HepG2 (cell line): ENCODE measurements around the gene RPSA.

Experiments
- BHLHE40 ChIP-seq: IDR thresholded peaks from 2 replicates; pipeline ENCODE4 v1.6.1; 2011; ENCODE audit warnings: low read length, improper control_type of control experiment
- ESRRA ChIP-seq: sonication (generic); formaldehyde crosslinking; IDR thresholded peaks from 2 replicates; pipeline ENCODE4 v1.5.1; 2020; ENCODE audit warnings: mild to moderate bottlenecking, low read depth, missing genetic modification reagents
- GABPA ChIP-seq, 2 experiments: IDR thresholded peaks; 2 replicates each; pipeline ENCODE4 v1.6.1; 2011 to 2016; ENCODE audit warnings: low read depth in 2 of 2, low read length in 1 of 2, missing biosample characterization in 1 of 2, missing genetic modification characterization in 1 of 2
- MXI1 ChIP-seq: IDR thresholded peaks from 3 replicates; pipeline ENCODE4 v1.6.1; 2012; ENCODE audit warnings: low read depth, low read length, inconsistent platforms, borderline replicate concordance
- PHF8 ChIP-seq: sonication (generic); formaldehyde crosslinking; IDR thresholded peaks from 2 replicates; pipeline ENCODE4 v1.5.0; 2020; ENCODE audit warnings: missing genetic modification reagents
- POLR2A ChIP-seq, 2 experiments: IDR thresholded peaks; 2 replicates each; pipeline ENCODE4 v1.6.1; 2011; ENCODE audit warnings: low read depth in 2 of 2, low read length in 2 of 2, mild to moderate bottlenecking in 1 of 2, moderate library complexity in 1 of 2; ENCODE audit not compliant: insufficient read depth in 1 of 2
- ZMYM2 ChIP-seq: sonication (generic); formaldehyde crosslinking; IDR thresholded peaks from 2 replicates; pipeline ENCODE4 v1.8.0; 2022; ENCODE audit warnings: mild to moderate bottlenecking, missing genetic modification reagents
- ZNF354B ChIP-seq: sonication (generic); formaldehyde crosslinking; IDR thresholded peaks from 2 replicates; pipeline ENCODE4 v1.8.0; 2022; ENCODE audit warnings: mild to moderate bottlenecking, missing genetic modification reagents
- ZZZ3 ChIP-seq: sonication (generic); formaldehyde crosslinking; IDR thresholded peaks from 2 replicates; pipeline ENCODE4 v1.4.0; 2020; ENCODE audit warnings: missing genetic modification reagents, mild to moderate bottlenecking, borderline replicate concordance
- TF ChIP-seq, protein P1 (sequence below): sonication (generic); formaldehyde crosslinking; IDR thresholded peaks from 2 replicates; pipeline ENCODE4 v1.4.0; 2020; ENCODE audit warnings: mild to moderate bottlenecking, low read depth, missing genetic modification reagents
- TF ChIP-seq, protein P2 (sequence below): sonication (generic); formaldehyde crosslinking; IDR thresholded peaks from 2 replicates; pipeline ENCODE4 v1.5.0; 2020; ENCODE audit warnings: mild to moderate bottlenecking, missing genetic modification reagents, moderate library complexity

DNA sequence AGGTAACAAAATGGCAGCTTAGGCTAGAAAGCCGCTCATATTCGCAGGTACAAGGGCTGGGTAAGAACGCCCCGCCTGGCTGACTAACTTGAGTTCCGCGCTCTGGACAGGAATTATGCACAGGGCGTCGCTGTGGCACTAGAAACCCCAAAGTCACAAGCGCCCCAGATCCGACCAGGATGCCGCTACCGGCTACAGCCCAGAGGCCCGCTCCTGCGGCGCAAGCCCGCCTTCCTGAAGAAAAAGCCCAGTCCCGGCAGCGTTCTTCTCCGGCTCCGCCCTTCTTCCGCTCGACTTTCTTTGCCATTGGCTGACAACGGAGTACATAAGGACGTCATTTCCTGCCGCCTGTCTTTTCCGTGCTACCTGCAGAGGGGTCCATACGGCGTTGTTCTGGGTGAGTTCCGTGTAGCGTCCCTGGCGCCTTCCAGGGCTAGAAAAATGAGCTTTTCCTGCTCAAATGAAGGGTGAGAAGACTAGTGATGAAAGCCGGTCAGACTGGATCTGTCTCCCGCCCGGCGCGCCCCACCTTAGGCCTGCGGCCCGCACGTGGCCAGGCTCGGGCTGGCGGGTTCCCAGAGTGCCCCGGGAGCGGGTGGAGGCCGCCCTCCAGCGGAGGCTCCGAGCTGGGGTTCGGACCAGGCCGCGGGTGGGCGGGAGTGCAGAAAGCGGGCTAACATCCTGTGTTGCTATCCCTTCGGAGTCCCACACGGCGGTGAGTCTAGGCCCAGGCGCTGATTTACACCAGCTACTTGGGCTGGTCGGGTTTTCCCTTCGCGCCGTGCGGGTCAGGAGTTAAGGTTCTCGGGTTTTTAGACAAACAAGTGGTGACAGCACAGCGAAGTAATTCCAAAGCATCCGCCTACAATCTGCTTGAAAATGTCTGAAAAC, at the start of gene RPSA:
- TF ChIP-seq ZNF354B (CRISPR knock-in tag) (0 out of 2 replicates have a peak, but pooled peaks have one; percentile 79), MXI1 (peak; percentile 78; the same call in 1 of the 3 replicates), BHLHE40 (0 out of 2 replicates have a peak, but pooled peaks have one; percentile 8), GABPA (IDR thresholded peaks at IDR 0.05; ENCODE audit: low read depth, low read length) (peak; percentile 74), GABPA (CRISPR knock-in tag; IDR thresholded peaks at IDR 0.05; ENCODE audit: low read depth) (peak; percentile 93), ZZZ3 (peak; percentile 97), PHF8 (CRISPR knock-in tag) (peak; percentile 99), ZMYM2 (CRISPR knock-in tag) (no peak), POLR2A (IDR thresholded peaks at IDR 0.05; ENCODE audit: insufficient read depth in 1 of 2, low read depth in 2 of 2, low read length in 2 of 2) (peak; percentile 98 to 99), ESRRA (CRISPR knock-in tag) (no peak)
- TF ChIP-seq, protein P1, sequence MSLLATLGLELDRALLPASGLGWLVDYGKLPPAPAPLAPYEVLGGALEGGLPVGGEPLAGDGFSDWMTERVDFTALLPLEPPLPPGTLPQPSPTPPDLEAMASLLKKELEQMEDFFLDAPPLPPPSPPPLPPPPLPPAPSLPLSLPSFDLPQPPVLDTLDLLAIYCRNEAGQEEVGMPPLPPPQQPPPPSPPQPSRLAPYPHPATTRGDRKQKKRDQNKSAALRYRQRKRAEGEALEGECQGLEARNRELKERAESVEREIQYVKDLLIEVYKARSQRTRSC (CRISPR knock-in tag): no peak
- TF ChIP-seq, protein P2, sequence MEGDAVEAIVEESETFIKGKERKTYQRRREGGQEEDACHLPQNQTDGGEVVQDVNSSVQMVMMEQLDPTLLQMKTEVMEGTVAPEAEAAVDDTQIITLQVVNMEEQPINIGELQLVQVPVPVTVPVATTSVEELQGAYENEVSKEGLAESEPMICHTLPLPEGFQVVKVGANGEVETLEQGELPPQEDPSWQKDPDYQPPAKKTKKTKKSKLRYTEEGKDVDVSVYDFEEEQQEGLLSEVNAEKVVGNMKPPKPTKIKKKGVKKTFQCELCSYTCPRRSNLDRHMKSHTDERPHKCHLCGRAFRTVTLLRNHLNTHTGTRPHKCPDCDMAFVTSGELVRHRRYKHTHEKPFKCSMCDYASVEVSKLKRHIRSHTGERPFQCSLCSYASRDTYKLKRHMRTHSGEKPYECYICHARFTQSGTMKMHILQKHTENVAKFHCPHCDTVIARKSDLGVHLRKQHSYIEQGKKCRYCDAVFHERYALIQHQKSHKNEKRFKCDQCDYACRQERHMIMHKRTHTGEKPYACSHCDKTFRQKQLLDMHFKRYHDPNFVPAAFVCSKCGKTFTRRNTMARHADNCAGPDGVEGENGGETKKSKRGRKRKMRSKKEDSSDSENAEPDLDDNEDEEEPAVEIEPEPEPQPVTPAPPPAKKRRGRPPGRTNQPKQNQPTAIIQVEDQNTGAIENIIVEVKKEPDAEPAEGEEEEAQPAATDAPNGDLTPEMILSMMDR: peak; percentile 70
